ENCODE data around the gene MINPP1. TPM values are rescaled to one million over a fixed set of nuclear protein-coding genes. Genes with fewer than 3 reads are reported as not detected.

MINPP1 gene
- total RNA-seq, 1 experiment from 2014 or later = 22.1 TPM

- ChIA-PET RAD21 (ENCODE audit: low non-redundant PET in 1 of 2, low total read pairs in 2 of 2, uncharacterized antibody in 2 of 2, unreplicated experiment in 2 of 2) (no interaction called here), CTCF (interaction anchor here (1.3 kb wide), 1 partner anchor 10 kb away, joined by 4 read pairs; no protein-coding TSS in a partner anchor), POLR2A (interaction anchor here (1.1 kb wide), 1 partner anchor 19 kb away, joined by 3 read pairs; the partner anchor contains the start of gene MINPP1)
- Histone ChIP-seq H3K9me2 (ENCODE audit: insufficient read depth) (no peaks in the 10 kb centered on the region), H3K9ac (ENCODE audit: low read length) (no peak overlapping the region), H3K4me1 (ENCODE audit: control insufficient read depth in 1 of 2, insufficient read depth in 2 of 2, low read length in 2 of 2) (no peaks in the 10 kb centered on the region), H3K27ac (ENCODE audit: low read depth, low read length) (no peak overlapping the region), H4K20me1 (ENCODE audit: insufficient read depth) (0 out of 2 replicates have a peak, but pooled peaks cover 3% of the 10 kb centered on the region), H3K4me3 (replicated peaks in 1 of 2; ENCODE audit: low read depth in 1 of 2, low read length in 2 of 2) (no peak overlapping the region), H3K79me2 (ENCODE audit: insufficient read depth, low read length) (no peaks in the 10 kb centered on the region), H2AFZ (ENCODE audit: low read depth, low read length, poor library complexity, severe bottlenecking) (no peak overlapping the region), H3K4me2 (ENCODE audit: low read length) (no peak overlapping the region), H3K27me3 (ENCODE audit: insufficient read depth, low read length) (no peaks in the 10 kb centered on the region), H3K36me3 (ENCODE audit: control insufficient read depth in 1 of 2, insufficient read depth in 2 of 2, low read length in 2 of 2) (peaks cover 7% of the 10 kb centered on the region in 2 experiments; a peak in 3 of 4 replicates), H3K9me3 (ENCODE audit: control insufficient read depth in 1 of 2, insufficient read depth in 1 of 2, low read depth in 1 of 2, low read length in 2 of 2) (no peaks in the 10 kb centered on the region)
- DNase-seq (ENCODE audit: low read depth, low spot score) = no peak
- no peak for TF ChIP-seq REST (IDR thresholded peaks at IDR 0.05; ENCODE audit: low read depth)
- no peak for TF ChIP-seq JUND (IDR thresholded peaks at IDR 0.05)
- TF ChIP-seq SP1 (IDR thresholded peaks at IDR 0.05; ENCODE audit: low read depth) = no peak
- no peak for TF ChIP-seq EGR1 (IDR thresholded peaks at IDR 0.05; ENCODE audit: low read depth)
- no peak for TF ChIP-seq POLR2AphosphoS5 (IDR thresholded peaks at IDR 0.05; ENCODE audit: low read depth, low read length)
- no peak for TF ChIP-seq ZFX (IDR thresholded peaks at IDR 0.05)
- TF ChIP-seq YY1 (IDR thresholded peaks at IDR 0.05; ENCODE audit: extremely low read depth, insufficient replicate concordance, low read depth, low read length) = no peak
- no peak for TF ChIP-seq EZH2phosphoT487 (IDR thresholded peaks at IDR 0.05; ENCODE audit: borderline replicate concordance)
- no peak for TF ChIP-seq CEBPB (IDR thresholded peaks at IDR 0.05; ENCODE audit: low read depth)
- TF ChIP-seq, protein P1, sequence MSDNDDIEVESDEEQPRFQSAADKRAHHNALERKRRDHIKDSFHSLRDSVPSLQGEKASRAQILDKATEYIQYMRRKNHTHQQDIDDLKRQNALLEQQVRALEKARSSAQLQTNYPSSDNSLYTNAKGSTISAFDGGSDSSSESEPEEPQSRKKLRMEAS (IDR thresholded peaks at IDR 0.05) = no peak
- TF ChIP-seq ELF1 (IDR thresholded peaks at IDR 0.05; ENCODE audit: borderline replicate concordance, low read depth) = no peak
- TF ChIP-seq TCF7L2 (IDR thresholded peaks at IDR 0.05; ENCODE audit: borderline replicate concordance, extremely low read depth, insufficient read depth, insufficient read length) = no peak
- TF ChIP-seq CBX3 (IDR thresholded peaks at IDR 0.05; ENCODE audit: low read depth) = no peak
- TF ChIP-seq CTCF (IDR thresholded peaks at IDR 0.05 in 2 of 3, conservative IDR thresholded peaks at IDR 0.05 in 1 of 3; ENCODE audit: borderline replicate concordance in 1 of 3, insufficient read depth in 1 of 3, low read depth in 2 of 3, low read length in 2 of 3) = no peak
- BruUV-seq (replicated peaks) = no TSS peak
- intact Hi-C loops (cut with micrococcal nuclease) = no loop called here
- ATAC-seq = no peak
Observed at GRCh38 chr10:87523731-87524130, 19.0 kb downstream of the MINPP1 start.
